Panc1 (cell line): ENCODE measurements around the gene USP32. TPM values are rescaled to one million over a fixed set of nuclear protein-coding genes. Genes with fewer than 3 reads are reported as not detected.

Experiments used
- ATAC-seq: fragments of 200-7000 bp; cut with Tn5 transposase; 2 replicates; pipeline ENCODE4 v1.9.1; 2020; ENCODE audit warnings: mild to moderate bottlenecking, moderate library complexity
- BruUV-seq: library from RNA; stranded (reverse); fragments of 400-500 nt; replicated peaks from 2 replicates; lab custom pipeline; 2021; lab: Mats Ljungman, UMichigan
- CTCF ChIA-PET: fragments of 300-600 bp; sonication (Branson Sonifier 250); formaldehyde crosslinking; loops from one replicate; lab custom pipeline; 2022; ENCODE audit warnings: antibody characterized with exemption; lab: Charles Lee
- POLR2A ChIA-PET: fragments of 300-600 bp; sonication (Branson Sonifier 250); formaldehyde crosslinking; loops from one replicate; lab custom pipeline; 2022; ENCODE audit warnings: antibody characterized with exemption; lab: Charles Lee
- DNase-seq: peaks from one replicate; pipeline ENCODE4 v3.0.0-alpha.2; 2010; ENCODE audit warnings: low read depth, low spot score
- H3K27ac ChIP-seq: 2 replicates; pipeline ENCODE4 v1.5.1; 2011; ENCODE audit warnings: mild to moderate bottlenecking, low read length, inconsistent platforms
- H3K27me3 ChIP-seq: fragments of 200-500 bp; sonication (Bioruptor generic); 2 replicates; pipeline ENCODE4 v1.6.0; 2014; ENCODE audit warnings: low read length, inconsistent platforms; ENCODE audit not compliant: control insufficient read depth, insufficient read depth
- H3K36me3 ChIP-seq: fragments of 200-500 bp; sonication (Bioruptor generic); 2 replicates; pipeline ENCODE4 v1.5.1; 2014; ENCODE audit warnings: inconsistent platforms, mild to moderate bottlenecking, low read length, moderate library complexity; ENCODE audit not compliant: control insufficient read depth, insufficient read depth
- H3K4me1 ChIP-seq: 2 replicates; pipeline ENCODE4 v1.5.1; 2011; ENCODE audit warnings: inconsistent platforms, mild to moderate bottlenecking, low read length, moderate library complexity; ENCODE audit not compliant: control insufficient read depth, insufficient read depth
- H3K4me3 ChIP-seq, 2 experiments: 2 replicates each; pipeline ENCODE4 v1.5.1; 2011 to 2012; ENCODE audit warnings: low read depth in 2 of 2, low read length in 2 of 2, mild to moderate bottlenecking in 2 of 2, inconsistent platforms in 1 of 2, moderate library complexity in 1 of 2
- H3K9me3 ChIP-seq: fragments of 200-500 bp; sonication (Bioruptor generic); 2 replicates; pipeline ENCODE4 v1.5.1; 2014; ENCODE audit warnings: low read depth, mild to moderate bottlenecking, inconsistent platforms, low read length, moderate library complexity; ENCODE audit not compliant: control insufficient read depth, insufficient read depth
- CTCF ChIP-seq: fragments of 450-650 bp; IDR thresholded peaks from 2 replicates; pipeline ENCODE4 v1.5.1; 2017; ENCODE audit warnings: mild to moderate bottlenecking
- POLR2AphosphoS5 ChIP-seq: IDR thresholded peaks from 2 replicates; pipeline ENCODE4 v1.6.1; 2012; ENCODE audit warnings: mild to moderate bottlenecking, low read depth, low read length, moderate library complexity
- SIN3A ChIP-seq: IDR thresholded peaks from 2 replicates; pipeline ENCODE4 v1.6.1; 2012; ENCODE audit warnings: low read depth, mild to moderate bottlenecking, low read length, moderate library complexity, borderline replicate concordance; ENCODE audit not compliant: insufficient read depth
- TCF7L2 ChIP-seq: IDR thresholded peaks from 2 replicates; pipeline ENCODE4 v1.6.1; 2011; ENCODE audit warnings: mild to moderate bottlenecking, low read depth, low read length, inconsistent platforms
- in situ Hi-C: cut with HindIII; loops from 2 replicates; pipeline ENCODE4 v1.10.0; 2016; ENCODE audit warnings: low sequenced_read_pairs, low pct_unique_long_range_greater_than_20kb
- intact Hi-C: fragments of 100-400 bp; cut with micrococcal nuclease; formaldehyde crosslinking; loops from one replicate; pipeline ENCODE4 v1.10.0; 2022; ENCODE audit not compliant: unreplicated experiment
- total RNA-seq: library from RNA; stranded (reverse); gene quantifications from one replicate; pipeline ENCODE4 v1.2.1, GENCODE V29; 2021; ENCODE audit not compliant: unreplicated experiment
- TF ChIP-seq, protein P1 (sequence below), 2 experiments: IDR thresholded peaks; 2 replicates each; pipeline ENCODE4 v1.6.1; 2011 to 2012; ENCODE audit warnings: low read depth in 2 of 2, control low read depth in 1 of 2, low read length in 1 of 2, mild to moderate bottlenecking in 1 of 2, moderate library complexity in 1 of 2; ENCODE audit not compliant: insufficient read depth in 1 of 2

USP32 gene
- total RNA-seq, 1 experiment from 2014 or later = 45.5 TPM

- H3K4me3 ChIP-seq = no peak overlapping the region
- DNase-seq (no peak), ATAC-seq (no peak)
- H3K9me3 ChIP-seq = no peaks in the 10 kb centered on the region
- H3K27ac ChIP-seq = no peak overlapping the region
- ChIA-PET CTCF (no interaction called here), POLR2A (no interaction called here)
- H3K4me1 ChIP-seq = no peaks in the 10 kb centered on the region
- intact Hi-C loops = no loop called here
- TF ChIP-seq, protein P1, sequence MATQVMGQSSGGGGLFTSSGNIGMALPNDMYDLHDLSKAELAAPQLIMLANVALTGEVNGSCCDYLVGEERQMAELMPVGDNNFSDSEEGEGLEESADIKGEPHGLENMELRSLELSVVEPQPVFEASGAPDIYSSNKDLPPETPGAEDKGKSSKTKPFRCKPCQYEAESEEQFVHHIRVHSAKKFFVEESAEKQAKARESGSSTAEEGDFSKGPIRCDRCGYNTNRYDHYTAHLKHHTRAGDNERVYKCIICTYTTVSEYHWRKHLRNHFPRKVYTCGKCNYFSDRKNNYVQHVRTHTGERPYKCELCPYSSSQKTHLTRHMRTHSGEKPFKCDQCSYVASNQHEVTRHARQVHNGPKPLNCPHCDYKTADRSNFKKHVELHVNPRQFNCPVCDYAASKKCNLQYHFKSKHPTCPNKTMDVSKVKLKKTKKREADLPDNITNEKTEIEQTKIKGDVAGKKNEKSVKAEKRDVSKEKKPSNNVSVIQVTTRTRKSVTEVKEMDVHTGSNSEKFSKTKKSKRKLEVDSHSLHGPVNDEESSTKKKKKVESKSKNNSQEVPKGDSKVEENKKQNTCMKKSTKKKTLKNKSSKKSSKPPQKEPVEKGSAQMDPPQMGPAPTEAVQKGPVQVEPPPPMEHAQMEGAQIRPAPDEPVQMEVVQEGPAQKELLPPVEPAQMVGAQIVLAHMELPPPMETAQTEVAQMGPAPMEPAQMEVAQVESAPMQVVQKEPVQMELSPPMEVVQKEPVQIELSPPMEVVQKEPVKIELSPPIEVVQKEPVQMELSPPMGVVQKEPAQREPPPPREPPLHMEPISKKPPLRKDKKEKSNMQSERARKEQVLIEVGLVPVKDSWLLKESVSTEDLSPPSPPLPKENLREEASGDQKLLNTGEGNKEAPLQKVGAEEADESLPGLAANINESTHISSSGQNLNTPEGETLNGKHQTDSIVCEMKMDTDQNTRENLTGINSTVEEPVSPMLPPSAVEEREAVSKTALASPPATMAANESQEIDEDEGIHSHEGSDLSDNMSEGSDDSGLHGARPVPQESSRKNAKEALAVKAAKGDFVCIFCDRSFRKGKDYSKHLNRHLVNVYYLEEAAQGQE (IDR thresholded peaks at IDR 0.05; ENCODE audit: insufficient read depth in 1 of 2, low read depth in 2 of 2, low read length in 1 of 2) = no peak
- TF ChIP-seq TCF7L2 = no peak
- TF ChIP-seq POLR2AphosphoS5 = no peak
- TF ChIP-seq CTCF = no peak
- no peak for TF ChIP-seq SIN3A
- H3K27me3 ChIP-seq = no peaks in the 10 kb centered on the region
- no peaks in the 10 kb centered on the region; the same call in 1 of the 2 replicates for H3K36me3 ChIP-seq
- no TSS peak for BruUV-seq
- in situ Hi-C loops = no loop called here
These were observed 63.3 kb downstream of the USP32 start for GRCh38 chr17:60328679-60329078.

DNA sequence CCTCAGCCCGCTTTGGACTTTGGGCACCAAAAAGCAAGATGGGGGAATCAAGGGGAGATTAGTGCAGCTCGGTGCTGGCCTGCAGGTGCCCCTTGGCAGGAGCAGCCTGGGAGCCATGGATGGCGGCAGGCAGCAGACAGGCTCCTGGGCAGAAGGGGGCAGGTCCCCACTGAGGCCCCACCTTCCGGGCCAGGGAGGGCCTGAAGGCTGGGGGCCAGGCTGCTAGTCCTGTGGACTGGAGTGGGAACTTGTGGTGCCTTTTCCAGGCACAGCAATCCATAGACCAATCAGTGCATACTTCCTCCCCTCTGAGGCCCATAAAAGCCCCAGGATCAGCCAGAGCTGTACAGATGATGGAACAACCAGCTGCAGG lies 64.0 kb downstream of the USP32 start:
- TF ChIP-seq POLR2AphosphoS5 = no peak
- TF ChIP-seq TCF7L2 = no peak
- TF ChIP-seq, protein P1 (IDR thresholded peaks at IDR 0.05; ENCODE audit: insufficient read depth in 1 of 2, low read depth in 2 of 2, low read length in 1 of 2) = no peak
- TF ChIP-seq SIN3A = no peak
- H3K27ac ChIP-seq = no peak overlapping the region
- no TSS peak for BruUV-seq
- intact Hi-C loops = no loop called here
- POLR2A ChIA-PET = no interaction called here
- DNase-seq (no peak), ATAC-seq (no peak)
- in situ Hi-C loops = no loop called here
- H3K36me3 ChIP-seq = no peaks in the 10 kb centered on the region; the same call in 1 of the 2 replicates
- CTCF ChIA-PET = no interaction called here
- H3K9me3 ChIP-seq = no peaks in the 10 kb centered on the region
- no peaks in the 10 kb centered on the region for H3K27me3 ChIP-seq
- no peaks in the 10 kb centered on the region for H3K4me1 ChIP-seq
- no peak overlapping the region for H3K4me3 ChIP-seq
